HG02763 (cell line): ENCODE results near the gene ITIH1.

ENCODE experiments used
- ATAC-seq: cut with Tn5 transposase; IDR thresholded peaks from one replicate; pipeline ENCODE4 v1.9.1; 2021; ENCODE audit warnings: mild to moderate bottlenecking, moderate library complexity; ENCODE audit not compliant: unreplicated experiment

Gene ITIH1

GRCh38 chr3:52813810-52814209, 36.4 kb downstream of the ITIH1 start:
- no peak for ATAC-seq

- no peak for ATAC-seq
Observed at GRCh38 chr3:52816199-52816598, 38.8 kb downstream of the ITIH1 start.

- ATAC-seq: no peak
Observed at GRCh38 chr3:52816654-52817053, 39.3 kb downstream of the ITIH1 start.

- ATAC-seq: no peak
Observed at GRCh38 chr3:52817221-52817620, 39.8 kb downstream of the ITIH1 start.

GRCh38 chr3:52817860-52818259, 40.5 kb downstream of the ITIH1 start:
- no peak for ATAC-seq

DNA sequence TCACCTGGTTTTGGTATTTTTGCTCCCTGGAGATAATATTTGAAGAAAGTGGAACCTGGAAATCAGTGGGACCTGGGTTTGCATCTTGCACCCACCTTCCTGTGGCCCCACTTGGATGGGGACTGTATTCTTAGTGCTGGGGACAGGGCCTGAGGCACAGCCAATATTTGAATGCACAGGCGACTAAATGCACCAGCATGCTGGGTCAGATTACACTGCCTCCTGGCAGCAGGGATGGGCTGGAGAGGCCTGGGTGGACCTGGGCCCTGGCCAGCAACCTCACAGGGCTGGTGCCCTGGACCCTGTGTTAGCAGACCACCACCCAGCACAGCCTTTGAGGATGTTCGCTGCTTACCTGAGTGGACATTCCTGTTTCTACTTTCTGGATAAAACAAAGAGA, 42.5 kb downstream of the ITIH1 start:
- ATAC-seq: no peak

DNA sequence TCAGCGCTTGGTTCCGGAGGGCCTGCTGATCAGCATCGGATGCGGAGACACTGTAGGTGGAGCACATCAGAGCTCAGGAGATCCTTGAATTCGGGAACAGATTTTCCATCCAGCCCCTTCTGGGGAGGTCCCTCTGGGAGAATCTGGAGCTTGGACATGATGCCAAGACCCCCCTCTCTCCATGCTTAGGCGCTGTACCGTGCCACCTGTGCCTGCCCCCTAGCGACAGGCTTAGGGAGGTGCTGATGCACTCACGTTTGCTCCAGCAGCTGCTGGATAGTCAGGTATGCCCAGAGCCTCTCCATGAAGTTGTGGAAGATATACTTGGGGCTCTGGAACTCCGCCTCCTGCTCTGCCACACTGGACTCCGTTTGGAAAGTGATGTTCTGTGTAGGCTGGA, 43.3 kb downstream of the ITIH1 start:
- ATAC-seq: no peak

DNA sequence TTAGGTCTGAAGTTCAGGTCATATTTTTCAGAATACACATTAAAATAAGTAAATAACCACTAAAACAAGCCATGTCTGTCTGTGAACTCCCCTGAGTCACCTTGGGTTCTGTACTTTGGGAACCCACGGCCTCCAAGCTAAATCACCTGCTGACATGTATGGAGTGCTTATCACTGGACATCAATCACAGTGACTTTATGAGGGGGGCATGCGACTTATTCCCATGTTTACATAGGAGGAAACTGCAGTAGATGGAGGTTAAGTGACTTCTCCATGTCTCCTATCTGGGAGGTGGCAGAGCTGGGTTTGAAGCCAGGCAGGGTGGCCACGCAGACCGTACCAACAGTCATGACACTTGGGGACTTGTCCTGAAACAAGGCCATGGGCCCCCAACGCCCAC, 45.0 kb downstream of the ITIH1 start:
- ATAC-seq: no peak

- ATAC-seq: no peak
Observed at GRCh38 chr3:52824037-52824436, 46.6 kb downstream of the ITIH1 start.

- ATAC-seq: no peak
Observed at GRCh38 chr3:52827441-52827840, 50.0 kb downstream of the ITIH1 start.

GRCh38 chr3:52827866-52828376, 50.5 kb downstream of the ITIH1 start:
- no peak for ATAC-seq

- no peak for ATAC-seq
Observed at GRCh38 chr3:52829482-52829881, 52.1 kb downstream of the ITIH1 start.

GRCh38 chr3:52829906-52830463, 52.6 kb downstream of the ITIH1 start:
- ATAC-seq: no peak

GRCh38 chr3:52830535-52831258, 53.3 kb downstream of the ITIH1 start, which contains the start of gene ITIH4:
Gene ITIH4, minus strand, starts transcription at chr3:52830672. Its CDS starts 30 bp downstream, at chr3:52830642.
- ATAC-seq: no peak

GRCh38 chr3:52831500-52832301, 54.3 kb downstream of the ITIH1 start:
- ATAC-seq: no peak

- ATAC-seq: no peak
Observed at GRCh38 chr3:52833202-52833601, 55.8 kb downstream of the ITIH1 start.

DNA sequence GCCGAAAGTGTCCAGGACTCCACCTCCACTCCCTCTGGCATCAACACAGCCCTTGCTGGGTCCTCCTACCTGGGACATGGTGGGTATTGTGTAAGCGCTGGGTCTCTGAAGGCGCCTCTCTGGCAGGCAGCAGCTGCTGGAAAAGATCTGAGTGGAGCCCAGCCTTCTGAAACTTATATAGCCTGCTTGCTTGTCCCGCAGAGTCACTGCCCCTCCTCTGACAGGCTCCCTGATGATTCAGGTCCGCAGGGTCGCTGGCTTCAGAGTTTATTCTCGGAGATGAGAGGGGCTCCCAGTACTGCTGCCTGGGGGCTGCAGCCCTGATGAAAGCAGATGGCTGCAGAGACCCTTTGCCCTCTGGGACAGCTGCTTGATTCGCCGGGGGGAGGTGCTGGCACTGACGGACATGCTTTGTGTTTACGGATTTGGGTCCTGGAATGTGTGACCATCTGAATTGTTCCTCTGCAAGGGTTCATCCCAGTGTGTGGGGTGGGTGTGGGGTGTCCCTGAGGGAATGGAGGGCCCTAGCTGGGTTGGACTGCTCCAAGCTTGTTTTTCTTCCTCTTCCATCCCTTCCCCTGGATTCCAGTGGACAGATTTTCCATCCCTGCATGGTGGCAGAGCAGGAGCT, 57.6 kb downstream of the ITIH1 start, which contains the start of gene MUSTN1:
Gene MUSTN1, minus strand, starts transcription at position 149 of the 631 bp plus-strand sequence. Its CDS starts 71 bp downstream, at position 78.
- no peak for ATAC-seq

DNA sequence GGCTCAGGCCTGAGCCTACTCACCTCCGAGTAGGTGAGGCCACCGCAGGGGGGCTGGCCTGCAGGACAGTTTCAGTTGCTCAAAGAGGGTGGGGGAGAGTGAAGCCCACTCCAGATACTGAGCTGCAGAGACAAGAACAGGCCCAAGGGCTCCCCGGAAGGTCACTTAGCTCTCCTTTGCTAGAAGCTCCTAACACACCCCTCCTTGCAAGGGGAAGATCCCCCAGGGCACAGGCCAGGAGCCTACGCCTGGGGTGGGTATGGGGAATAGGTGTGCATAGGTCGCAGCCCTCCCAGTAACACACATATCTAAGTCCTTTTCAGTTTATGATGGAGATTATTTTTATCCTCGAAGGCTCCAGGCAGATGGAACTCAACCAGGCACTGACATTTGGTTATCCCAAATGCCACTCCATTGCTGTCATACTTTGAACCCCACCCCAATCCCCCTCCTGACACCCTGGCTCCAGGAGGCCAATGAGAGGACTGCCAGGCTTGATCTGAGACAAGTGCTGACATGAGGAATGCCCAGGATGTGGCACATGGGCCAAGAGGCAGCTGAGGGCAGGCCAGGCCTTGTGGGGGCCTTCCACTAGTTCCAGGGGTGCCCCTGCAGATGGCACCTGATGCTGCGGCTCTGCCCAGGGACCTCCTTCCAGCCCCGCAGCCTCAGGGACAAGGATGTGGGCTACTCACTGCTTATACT, 58.5 kb downstream of the ITIH1 start:
- no peak for ATAC-seq

DNA sequence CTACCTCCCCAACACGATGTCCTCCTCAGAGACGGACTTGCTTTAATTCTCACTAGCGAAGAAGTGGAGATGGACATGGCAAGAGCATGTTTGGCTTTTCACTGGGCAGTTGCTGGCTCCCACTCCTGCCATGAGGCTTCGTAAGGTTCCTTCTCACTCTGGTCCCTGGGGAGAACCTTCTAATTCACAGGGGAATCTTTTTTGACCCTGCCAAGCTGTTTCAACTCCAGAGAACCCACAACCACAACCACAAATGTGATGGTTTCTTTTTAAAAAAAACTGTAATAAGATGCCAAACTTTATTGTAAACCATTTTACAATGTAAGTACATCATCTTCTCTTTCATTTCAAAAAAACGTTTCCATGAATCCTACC, 59.1 kb downstream of the ITIH1 start:
- ATAC-seq: no peak

DNA sequence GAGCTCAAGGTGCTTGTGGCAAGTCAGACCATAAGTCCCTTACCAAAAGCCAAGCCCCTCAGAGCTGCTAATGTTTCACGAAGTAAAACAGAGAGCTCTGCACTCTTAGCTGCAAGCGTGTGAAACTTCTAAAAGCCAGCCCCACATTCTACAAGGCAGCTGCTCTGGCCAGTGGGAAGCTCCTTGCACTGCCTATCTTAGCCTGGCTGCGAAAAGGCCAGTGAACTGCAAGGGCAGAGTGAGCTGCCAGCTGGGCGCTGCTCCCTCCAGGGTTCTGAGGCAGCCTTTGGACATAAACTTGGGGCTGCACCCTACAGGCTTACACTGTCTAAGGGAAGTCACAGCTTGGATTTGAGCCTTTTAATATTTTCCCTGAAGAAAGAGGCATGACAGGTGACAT, 59.6 kb downstream of the ITIH1 start:
- ATAC-seq: no peak
